HG03103 (cell line): ENCODE measurements around the gene NADSYN1.
"Not testable (repeated sequence)": the region's sequence is repeated elsewhere in the genome, so short reads cannot be mapped to it uniquely, and the experiment has no call there.

Experiments
- ATAC-seq: cut with Tn5 transposase; IDR thresholded peaks from one replicate; pipeline ENCODE4 v1.9.1; 2021; ENCODE audit warnings: low read depth; ENCODE audit not compliant: unreplicated experiment

Gene NADSYN1

DNA sequence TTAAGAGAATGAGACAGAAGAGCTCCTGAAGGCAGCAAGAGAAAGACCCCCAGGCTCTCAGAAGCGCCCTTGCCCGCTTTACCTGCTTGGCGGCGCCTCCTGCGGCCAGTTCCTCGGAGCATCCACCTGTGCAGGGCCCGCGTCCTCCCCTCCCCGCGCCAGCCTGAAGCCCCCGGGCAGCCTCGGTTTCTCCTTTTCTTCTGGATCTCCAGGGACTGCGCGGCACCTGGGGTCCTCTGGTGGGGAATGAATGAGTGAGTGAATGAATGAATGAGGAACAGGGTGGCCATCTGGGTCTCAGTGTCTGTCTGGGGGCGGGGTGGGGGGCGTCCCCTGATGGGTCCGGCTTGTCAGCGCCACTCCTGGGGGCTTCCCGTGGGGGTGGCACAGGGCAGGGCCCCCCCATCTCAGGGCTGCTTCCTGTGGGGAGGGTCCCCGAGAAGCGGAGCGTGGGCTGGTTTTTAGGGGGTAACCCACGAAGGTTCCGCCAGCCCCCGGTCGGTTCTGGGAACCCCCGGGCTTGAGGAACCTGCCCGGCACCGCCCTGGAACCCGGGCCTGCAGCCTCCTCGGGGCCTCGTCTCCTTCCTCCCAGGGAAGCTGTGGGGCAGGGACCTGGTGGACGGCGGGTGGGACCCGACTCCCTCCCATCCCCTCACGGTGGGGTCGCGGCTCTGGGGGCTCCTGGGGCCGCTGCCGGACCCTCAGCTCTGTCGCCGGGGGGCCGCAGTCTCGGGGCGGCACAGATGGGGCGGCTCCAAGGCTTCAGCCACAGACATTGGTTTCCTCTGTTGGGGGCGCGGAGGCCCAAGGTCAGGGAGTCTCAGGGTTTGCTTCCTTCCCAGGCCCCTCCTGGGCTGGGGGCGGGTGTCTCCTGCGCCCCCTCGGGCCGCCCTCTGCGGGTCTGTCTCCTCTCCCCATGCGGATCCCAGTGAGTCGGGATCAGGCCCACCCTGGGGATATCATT is 65.8 kb downstream of the NADSYN1 start:
- no peak for ATAC-seq

DNA sequence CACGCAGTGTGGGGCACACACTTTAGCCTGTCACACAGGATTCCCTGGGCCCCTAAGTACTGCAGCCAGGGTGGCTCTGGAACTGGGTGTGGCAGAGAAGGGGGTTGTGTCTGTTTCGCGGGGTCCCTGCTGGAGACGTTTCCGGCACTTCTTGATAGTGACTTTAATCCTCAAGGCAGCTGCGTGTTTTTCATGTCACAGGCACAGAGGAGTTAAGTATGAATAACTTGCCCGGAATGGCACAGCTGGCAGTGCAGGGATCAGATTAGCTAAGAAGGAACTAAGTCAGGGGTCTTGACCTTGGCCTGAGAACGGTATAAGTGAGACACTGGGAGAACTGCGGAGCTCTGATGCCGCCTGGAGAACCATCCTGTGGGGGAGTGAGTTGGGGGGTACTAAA is 66.5 kb downstream of the NADSYN1 start:
- ATAC-seq, result no peak

DNA sequence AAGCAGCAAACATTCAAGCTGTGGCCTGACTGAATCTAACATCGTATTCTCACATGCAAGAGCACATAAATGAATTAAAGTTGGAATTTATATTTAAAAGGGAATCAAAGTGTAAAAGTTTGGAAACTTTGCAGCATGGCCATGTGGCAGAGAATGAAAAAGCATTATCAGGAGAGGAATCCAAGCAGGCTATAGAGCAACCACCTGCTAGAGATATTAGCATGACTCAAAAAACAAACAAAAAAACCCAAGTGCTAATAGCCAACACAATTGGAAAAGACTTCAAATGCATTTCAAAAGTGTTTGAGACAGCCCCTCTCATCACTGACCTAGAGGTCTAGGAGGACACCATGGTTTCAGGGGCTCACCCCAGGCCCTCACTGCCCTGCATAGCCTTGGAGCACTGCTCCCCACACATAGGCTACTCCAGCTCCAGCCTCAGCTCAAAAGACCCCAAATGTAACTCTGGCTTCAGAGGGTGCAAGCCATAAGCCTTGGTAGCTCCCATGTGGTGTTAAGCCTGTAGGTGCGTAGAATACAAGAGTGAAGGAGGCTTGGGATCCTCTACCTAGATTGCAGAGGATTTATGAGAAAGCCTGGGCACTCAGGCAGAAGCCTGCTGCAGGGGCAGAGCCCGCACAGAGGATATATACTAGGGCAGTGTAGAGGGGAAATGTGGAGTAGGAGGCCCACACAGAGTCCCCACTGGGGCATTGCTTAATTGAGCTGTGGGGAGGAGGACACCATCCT is 72.4 kb downstream of the NADSYN1 start:
- no peak for ATAC-seq

DNA sequence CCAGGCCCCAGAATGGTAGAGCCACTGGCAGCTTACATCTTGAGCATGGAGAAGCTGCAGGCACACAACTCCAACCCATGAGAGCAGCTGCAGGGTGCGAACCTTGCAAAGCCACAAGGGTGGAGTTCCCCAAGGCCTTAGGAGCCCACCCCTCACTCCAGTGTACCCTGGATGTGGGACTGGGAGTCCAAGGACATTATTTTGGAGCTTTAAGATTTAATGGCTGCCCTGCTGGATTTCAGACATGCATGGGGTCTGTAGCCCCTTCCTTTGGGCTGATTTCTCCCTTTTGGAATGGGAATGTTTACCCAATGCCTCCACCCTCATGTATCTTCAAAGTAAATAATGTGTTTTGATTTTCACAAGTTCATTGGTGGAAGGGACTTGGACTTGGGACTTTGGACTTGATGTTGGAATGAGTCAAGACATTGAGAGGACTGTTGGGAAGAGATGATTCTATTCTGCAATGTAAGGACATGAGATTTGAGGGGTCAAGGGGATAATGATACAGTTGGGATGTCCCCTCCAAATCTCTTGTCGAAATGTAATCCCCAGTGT is 73.0 kb downstream of the NADSYN1 start:
- no peak for ATAC-seq

DNA sequence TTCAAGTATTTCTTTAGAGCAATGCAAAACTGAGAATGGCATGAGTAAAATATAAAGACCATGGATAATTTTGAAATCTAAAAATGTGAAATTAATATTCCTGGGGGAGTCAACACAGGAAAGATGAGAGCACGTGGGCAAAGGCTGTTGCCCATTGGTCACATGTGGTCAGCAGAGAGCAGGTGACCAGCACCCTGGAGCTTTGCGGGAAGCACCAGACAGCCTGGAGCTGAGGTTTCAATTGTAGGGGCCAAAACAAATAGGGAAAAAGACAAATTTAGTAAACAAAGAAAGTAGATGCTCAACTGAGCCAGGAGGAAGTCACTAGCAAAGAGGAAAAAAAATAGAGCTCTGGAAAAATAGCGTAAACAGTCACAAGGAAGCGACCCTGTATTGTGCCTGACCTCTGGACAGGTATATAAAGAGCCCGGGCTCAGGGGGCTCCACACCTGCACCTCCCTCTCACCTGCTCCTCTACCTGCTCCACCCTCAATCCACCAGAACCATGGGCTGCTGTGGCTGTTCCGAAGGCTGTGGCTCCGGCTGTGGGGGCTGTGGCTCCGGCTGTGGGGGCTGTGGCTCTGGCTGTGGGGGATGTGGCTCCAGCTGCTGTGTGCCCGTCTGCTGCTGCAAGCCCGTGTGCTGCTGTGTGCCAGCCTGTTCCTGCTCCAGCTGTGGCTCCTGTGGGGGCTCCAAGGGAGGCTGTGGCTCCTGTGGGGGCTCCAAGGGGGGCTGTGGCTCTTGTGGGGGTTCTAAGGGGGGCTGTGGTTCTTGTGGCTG is 74.0 kb downstream of the NADSYN1 start, which contains the start of gene KRTAP5-7:
Gene KRTAP5-7, plus strand, starts transcription at position 472 of the 780 bp plus-strand sequence. Its CDS starts 34 bp downstream, at position 506.
- ATAC-seq, result not testable (repeated sequence)

DNA sequence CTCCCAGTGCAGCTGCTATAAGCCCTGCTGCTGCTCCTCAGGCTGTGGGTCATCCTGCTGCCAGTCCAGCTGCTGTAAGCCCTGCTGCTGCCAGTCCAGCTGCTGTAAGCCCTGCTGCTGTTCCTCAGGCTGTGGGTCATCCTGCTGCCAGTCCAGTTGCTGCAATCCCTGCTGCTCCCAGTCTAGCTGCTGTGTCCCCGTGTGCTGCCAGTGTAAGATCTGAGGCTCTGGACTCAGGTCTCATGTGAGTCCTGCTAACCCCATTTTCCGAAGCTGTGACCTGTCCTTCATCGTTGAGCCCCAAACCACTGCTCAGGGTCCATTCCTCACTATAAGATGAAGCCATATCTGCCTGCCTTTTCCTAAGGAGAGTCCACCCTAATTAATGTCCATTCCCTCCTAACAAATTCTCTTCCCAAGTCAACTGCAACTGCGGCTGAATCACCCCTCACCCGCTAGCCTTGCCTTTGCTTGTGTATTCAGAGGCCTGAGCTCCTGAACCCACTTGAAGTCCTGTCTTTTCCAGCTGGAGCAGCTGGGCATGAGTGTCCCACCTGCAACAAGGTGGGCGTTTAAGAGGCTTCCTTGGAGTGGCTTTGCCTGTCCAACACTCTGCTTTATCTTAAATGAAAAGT is 74.7 kb downstream of the NADSYN1 start:
- no peak for ATAC-seq

DNA sequence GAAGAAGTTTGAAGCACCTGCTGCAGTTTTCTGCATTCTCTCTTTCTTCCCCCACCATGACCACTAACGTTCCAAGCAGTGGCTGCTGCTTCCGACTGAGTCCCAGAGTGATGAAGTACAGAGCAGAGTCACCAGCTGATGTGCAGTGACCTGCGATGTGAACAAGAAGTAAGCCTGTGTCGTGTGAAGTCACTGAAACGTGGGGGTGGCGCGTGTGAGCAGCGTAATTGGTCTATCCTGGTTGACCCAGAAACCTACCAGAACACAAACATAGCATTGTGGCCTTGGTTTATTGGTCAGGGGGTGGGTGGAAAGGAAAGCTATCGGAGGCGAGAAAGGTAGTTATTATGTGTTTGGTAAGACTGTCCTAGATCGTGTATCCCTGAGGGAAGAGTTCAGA is 77.6 kb downstream of the NADSYN1 start:
- no peak for ATAC-seq

DNA sequence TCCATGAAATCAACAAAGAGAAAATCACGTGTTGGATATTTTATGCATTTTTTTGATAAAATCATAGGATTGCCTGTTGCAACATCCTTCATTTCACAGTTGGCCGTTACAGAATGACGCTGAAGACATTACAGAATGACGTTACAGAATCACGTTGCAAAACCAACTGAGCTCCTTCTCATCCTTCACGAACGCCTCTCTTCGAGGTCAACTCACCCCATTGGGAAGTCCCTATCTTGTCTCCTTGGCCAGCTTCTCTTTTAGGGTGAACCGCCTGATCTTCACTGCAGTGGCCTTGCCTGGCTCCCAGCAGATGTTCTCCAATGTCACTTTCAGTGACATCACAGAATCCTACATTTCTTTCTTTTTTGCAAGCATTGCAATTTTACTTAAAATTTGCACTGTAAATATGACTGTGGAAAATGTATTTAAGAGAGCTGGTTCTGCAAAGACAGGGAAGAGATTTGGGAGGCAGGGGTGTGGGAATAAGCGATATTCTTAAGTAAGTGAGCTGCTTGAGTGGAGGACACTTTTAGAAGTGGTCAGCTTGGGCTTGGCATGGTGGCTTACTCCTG is 79.1 kb downstream of the NADSYN1 start:
- ATAC-seq, result no peak

DNA sequence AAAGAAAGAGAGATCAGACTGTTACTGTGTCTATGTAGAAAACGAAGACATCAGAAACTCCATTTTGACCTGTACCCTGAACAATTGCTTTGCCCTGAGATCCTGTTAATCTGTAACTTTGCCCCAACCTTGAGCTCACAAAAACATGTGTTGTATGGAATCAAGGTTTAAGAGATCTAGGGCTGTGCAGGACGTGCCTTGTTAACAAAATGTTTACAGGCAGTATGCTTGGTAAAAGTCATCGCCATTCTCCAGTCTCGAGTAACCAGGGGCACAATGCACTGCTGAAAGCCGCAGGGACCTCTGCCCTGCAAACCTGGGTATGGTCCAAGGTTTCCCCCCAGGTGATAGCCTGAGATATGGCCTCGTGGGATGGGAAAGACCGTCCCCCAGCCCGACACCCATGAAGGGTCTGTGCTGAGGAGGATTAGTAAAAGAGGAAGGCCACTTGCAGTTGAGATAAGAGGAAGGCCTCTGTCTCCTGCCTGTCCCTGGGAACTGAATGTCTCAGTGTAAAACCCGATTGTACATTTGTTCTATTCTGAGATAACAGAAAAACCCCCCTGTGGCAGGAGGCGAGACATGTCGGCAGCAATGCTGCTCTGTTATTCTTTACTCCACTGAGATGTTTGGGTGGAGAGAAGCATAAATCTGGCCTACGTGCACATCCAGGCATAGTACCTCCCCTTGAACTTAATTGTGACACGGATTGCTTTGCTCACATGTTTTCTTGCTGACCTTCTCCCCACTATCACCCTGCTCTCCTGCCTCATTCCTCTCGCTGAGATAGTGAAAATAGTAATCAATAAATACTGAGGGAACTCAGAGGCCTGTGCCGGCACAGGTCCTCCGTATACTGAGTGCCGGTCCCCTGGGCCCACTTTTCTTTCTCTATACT is 82.0 kb downstream of the NADSYN1 start:
- ATAC-seq, result not testable (repeated sequence)

DNA sequence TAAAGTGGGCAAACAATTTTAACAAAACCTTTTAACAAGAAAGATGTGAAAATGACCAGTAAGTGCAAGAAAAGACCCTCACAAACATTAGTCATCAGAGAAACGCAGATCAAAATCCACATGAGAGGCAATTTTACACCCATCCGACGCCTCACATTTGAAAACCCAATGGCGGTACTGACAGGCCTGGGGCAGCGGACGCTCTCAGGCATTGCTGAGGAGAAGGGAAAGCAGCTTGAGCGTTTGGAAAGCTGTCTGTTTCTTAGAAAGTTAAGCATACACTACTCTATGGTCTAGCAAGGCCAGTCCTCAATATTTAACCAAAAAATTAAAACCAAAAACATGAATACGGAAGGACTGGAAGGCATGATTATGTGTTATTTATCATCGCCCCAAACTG is 82.8 kb downstream of the NADSYN1 start:
- no peak for ATAC-seq

DNA sequence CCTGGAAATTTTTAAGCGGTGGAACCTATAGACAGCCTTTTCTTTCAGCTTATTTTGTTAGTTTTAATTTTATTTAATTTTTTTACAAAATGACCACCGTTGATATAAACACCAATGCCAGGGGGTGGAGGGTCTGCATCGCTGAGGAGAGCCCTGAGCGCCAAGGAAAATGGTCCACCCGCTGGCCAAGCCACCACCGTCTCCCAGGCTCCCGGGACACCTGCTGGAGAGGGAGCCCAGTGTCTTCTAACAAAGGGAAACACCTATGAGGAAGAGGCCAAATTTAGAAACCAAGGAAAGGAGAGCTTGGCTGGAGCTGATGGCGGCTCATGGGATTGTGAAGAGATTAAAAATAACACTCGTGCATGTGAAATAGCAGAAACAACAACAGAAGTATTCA is 84.5 kb downstream of the NADSYN1 start:
- ATAC-seq, result no peak

DNA sequence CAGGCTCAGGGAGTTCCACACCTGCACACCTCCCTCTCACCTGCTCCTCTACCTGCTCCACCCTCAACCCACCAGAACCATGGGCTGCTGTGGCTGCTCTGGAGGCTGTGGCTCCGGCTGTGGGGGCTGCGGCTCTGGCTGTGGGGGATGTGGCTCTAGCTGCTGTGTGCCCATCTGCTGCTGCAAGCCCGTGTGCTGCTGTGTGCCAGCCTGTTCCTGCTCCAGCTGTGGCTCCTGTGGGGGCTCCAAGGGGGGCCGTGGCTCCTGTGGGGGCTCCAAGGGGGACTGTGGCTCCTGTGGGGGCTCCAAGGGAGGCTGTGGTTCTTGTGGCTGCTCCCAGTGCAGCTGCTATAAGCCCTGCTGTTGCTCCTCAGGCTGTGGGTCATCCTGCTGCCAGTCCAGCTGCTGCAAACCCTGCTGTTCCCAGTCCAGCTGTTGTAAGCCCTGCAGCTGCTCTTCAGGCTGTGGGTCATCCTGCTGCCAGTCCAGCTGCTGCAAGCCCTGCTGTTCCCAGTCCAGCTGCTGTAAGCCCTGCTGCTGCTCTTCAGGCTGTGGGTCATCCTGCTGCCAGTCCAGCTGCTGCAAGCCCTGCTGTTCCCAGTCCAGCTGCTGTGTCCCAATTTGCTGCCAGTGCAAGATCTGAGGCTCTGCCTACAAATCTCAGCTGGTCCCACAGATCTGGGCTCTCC is 85.1 kb downstream of the NADSYN1 start, which contains the start of gene KRTAP5-8:
Gene KRTAP5-8, plus strand, starts transcription at position 49 of the 689 bp plus-strand sequence. Its CDS starts 31 bp downstream, at position 80.
- not testable (repeated sequence) for ATAC-seq

DNA sequence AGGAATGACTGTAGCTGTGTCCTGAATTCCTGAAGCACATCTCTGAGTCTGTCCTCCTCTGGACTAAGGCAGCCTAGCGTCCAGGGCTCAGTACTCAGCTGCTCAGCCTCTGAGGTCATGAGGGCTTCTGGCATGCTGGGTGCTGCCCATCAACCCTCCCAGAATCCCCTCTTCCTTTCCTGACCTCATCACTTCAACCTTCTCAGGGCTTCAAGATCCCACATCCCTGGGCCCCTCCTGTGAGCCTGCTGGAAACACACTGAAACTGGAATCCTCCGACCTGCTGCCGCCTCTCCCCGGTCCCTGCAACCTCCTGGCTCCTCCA is 85.6 kb downstream of the NADSYN1 start:
- ATAC-seq, result no peak

DNA sequence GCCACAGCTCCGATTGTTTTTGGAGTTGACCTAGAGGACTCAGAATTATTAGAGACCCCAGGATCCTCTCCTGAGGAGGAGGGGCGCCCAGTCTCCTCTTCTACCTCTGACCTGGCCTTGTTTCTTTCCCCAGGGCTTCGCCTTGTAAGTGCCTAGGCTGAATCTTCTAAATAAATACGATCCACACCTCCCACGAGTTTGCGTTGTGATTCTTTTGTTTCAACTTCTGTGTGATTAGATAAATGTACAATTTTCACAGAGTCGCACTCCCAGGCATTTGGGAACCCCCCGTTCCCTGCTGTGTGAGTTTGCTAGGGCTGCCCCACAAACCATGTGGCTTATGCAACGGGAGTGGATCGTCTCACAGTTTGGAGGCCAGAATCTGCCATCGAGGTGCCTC is 86.0 kb downstream of the NADSYN1 start:
- no peak for ATAC-seq

DNA sequence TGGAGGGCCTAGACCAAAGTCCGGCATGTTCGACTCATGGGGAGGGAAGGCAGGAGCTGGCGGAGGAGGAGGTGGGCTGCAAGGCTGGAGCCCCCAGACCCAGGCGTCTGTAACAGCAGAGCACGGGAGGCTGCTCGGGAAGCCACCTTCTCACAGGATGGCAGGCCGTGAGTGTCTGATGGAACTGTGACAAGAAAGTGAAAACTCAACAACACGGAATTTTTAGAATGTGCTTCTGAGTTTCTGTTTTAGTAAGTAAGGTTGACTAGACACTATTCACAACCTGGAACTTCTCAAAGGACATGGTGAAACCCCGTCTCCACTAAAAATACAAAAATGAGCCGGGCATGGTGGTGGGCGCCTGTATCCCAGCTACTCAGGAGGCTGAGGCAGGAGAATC is 87.0 kb downstream of the NADSYN1 start:
- ATAC-seq, result not testable (repeated sequence)

DNA sequence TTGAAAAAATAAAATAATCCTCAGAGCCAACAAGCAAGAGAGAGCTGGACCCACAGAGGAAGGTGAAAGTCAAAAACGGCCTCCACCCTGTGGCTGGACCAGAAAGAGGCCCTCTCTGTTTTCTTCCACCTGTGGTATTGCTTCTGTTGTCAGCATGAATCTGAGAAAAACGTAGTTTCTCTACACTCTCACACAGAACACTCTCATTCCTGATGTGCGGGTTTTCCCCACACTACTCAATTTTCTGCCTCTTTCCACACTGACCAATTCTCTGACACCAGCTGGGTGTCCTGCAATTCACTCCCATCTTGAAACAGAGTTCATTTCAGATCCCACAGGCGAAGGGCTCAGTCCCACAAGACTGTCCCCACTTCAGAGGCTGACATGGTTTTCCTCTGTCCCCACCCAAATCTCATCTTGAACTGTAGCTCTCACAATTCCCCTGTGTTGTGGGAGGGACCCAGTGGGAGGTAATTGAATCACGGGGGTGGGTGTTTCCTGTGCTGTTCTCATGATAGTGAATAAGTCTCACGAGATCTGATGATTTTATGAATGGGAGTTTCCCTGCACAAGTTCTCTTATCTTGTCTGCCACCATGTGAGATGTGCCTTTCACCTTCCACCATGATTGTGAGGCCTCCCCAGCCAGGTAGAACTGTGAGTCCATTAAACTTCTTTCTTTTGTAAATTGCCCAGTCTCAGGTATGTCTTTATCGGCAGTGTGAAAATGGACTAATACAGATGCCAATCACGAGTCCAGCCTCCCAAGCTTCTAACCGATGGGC is 87.7 kb downstream of the NADSYN1 start:
- ATAC-seq, result not testable (repeated sequence)

DNA sequence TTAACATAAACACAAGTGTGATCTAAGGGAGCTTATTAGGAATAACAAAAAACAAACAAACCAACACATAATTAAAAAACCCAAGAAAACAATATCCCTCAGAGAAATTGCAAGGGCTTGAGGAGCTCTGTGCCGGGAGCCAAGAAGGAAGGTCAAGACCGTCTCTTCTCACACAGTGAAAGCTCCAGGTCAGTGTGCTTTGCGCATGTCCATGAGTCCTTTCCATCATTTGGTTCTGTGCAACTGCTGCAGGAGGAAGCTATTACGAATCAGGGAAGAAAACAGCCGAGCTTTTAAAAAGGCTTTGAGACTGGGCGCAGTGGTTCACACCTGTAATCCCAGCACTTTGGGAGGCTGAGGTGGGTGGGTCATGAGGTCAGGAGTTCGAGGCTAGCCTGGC is 89.4 kb downstream of the NADSYN1 start:
- no peak for ATAC-seq
